Activated T-cell treated with anti-CD3 and anti-CD28 coated beads, Interleukin-2, amount 50 U/mL, for 1 hour (primary cell): ENCODE measurements around the gene EXOC4.
"Not testable (repeated sequence)": the region's sequence is repeated elsewhere in the genome, so short reads cannot be mapped to it uniquely, and the experiment has no call there.

ENCODE experiments used
- DNase-seq: peaks from one replicate; pipeline ENCODE4 v3.0.0-alpha.2; 2020

The EXOC4 gene

GRCh38 chr7:134060874-134061273, 808.0 kb downstream of the EXOC4 start:
- DNase-seq = no peak

- DNase-seq = no peak
Observed at GRCh38 chr7:134062460-134062859, 809.6 kb downstream of the EXOC4 start.

- DNase-seq = no peak
Observed at GRCh38 chr7:134065415-134065814, 812.5 kb downstream of the EXOC4 start.

- no peak for DNase-seq
Observed at GRCh38 chr7:134067164-134067563, 814.3 kb downstream of the EXOC4 start.

GRCh38 chr7:134068670-134069069, 815.8 kb downstream of the EXOC4 start:
- DNase-seq = no peak

- no peak for DNase-seq
Observed at GRCh38 chr7:134069187-134069586, 816.3 kb downstream of the EXOC4 start.

- no peak for DNase-seq
Observed at GRCh38 chr7:134070673-134071072, 817.8 kb downstream of the EXOC4 start.

GRCh38 chr7:134071355-134072331, 818.8 kb downstream of the EXOC4 start:
- no peak for DNase-seq

- DNase-seq = no peak
Observed at GRCh38 chr7:134073276-134073675, 820.4 kb downstream of the EXOC4 start.

GRCh38 chr7:134075799-134076198, 822.9 kb downstream of the EXOC4 start:
- DNase-seq = no peak

GRCh38 chr7:134077560-134077959, 824.7 kb downstream of the EXOC4 start:
- DNase-seq = not testable (repeated sequence)

- no peak for DNase-seq
Observed at GRCh38 chr7:134078991-134079390, 826.1 kb downstream of the EXOC4 start.

- DNase-seq = no peak
Observed at GRCh38 chr7:134081695-134082094, 828.8 kb downstream of the EXOC4 start.

GRCh38 chr7:134083766-134084487, 831.0 kb downstream of the EXOC4 start:
- DNase-seq = no peak

GRCh38 chr7:134084488-134085144, 831.7 kb downstream of the EXOC4 start:
- no peak for DNase-seq

- no peak for DNase-seq
Observed at GRCh38 chr7:134085311-134085710, 832.4 kb downstream of the EXOC4 start.

- DNase-seq = no peak
Observed at GRCh38 chr7:134086998-134087735, 834.3 kb downstream of the EXOC4 start.

GRCh38 chr7:134088199-134088598, 835.3 kb downstream of the EXOC4 start:
- DNase-seq = no peak

- DNase-seq = no peak
Observed at GRCh38 chr7:134089446-134089845, 836.6 kb downstream of the EXOC4 start.

- DNase-seq = no peak
Observed at GRCh38 chr7:134098072-134098471, 845.2 kb downstream of the EXOC4 start.

- DNase-seq = no peak
Observed at GRCh38 chr7:134101716-134102115, 848.8 kb downstream of the EXOC4 start.

GRCh38 chr7:134104166-134104565, 851.3 kb downstream of the EXOC4 start:
- DNase-seq = no peak

GRCh38 chr7:134105841-134106240, 853.0 kb downstream of the EXOC4 start:
- no peak for DNase-seq
